Measurements from ENCODE around the gene PPCDC.

DNA sequence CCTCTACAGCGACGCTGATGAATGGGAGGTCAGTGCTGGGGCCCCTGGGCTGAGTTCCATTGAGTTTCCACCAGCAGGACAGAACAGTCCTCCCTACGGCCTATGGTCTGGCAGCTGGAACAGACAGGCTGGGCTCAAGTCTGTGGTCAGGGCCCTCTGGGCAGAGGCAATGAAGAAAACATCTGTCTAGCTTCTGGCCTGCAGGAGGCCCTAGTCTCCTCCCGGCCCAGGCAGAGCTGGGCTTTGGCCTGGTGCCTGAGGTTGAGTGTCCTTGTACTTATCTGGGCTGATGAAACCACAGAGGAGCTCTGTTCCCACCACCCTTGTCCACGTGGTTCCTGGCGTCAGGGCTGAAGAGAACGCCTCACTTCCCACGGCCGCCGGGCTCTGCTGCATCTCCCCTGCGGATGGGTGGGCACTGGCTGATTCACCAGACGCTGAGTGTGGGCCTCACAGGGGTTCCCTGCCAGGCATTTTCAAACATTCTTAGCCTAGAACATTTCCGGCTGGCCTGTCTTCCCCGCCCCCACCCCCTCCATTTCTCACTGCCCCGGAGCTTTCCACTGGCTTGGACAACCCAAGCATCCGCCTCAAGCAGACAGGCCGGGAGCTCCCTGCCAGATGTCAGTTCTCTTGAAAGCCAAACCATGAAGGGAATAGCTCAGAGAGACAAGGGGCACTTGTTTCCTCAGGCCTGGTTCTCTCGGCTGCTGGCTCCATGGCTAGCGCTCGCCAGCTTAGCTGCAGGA lies 20.3 kb downstream of the PPCDC start:
- TF ChIP-seq, protein P1, sequence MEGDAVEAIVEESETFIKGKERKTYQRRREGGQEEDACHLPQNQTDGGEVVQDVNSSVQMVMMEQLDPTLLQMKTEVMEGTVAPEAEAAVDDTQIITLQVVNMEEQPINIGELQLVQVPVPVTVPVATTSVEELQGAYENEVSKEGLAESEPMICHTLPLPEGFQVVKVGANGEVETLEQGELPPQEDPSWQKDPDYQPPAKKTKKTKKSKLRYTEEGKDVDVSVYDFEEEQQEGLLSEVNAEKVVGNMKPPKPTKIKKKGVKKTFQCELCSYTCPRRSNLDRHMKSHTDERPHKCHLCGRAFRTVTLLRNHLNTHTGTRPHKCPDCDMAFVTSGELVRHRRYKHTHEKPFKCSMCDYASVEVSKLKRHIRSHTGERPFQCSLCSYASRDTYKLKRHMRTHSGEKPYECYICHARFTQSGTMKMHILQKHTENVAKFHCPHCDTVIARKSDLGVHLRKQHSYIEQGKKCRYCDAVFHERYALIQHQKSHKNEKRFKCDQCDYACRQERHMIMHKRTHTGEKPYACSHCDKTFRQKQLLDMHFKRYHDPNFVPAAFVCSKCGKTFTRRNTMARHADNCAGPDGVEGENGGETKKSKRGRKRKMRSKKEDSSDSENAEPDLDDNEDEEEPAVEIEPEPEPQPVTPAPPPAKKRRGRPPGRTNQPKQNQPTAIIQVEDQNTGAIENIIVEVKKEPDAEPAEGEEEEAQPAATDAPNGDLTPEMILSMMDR (conservative IDR thresholded peaks at IDR 0.05 in 1 of 2, IDR thresholded peaks at IDR 0.05 in 1 of 2; ENCODE audit: extremely low read depth in 1 of 2, insufficient read depth in 1 of 2, low read depth in 1 of 2, low read length in 2 of 2): peak; percentile 30 to 66
- no peak for TF ChIP-seq EZH2 (IDR thresholded peaks at IDR 0.05; ENCODE audit: borderline replicate concordance, low read length)

Data from mammary epithelial cell (primary cell).